HG03442 (cell line): Measurements from ENCODE around the gene AHRR.

ENCODE experiments used
- ATAC-seq: cut with Tn5 transposase; IDR thresholded peaks from one replicate; pipeline ENCODE4 v1.9.1; 2021; ENCODE audit warnings: mild to moderate bottlenecking, moderate library complexity; ENCODE audit not compliant: unreplicated experiment

AHRR gene

DNA sequence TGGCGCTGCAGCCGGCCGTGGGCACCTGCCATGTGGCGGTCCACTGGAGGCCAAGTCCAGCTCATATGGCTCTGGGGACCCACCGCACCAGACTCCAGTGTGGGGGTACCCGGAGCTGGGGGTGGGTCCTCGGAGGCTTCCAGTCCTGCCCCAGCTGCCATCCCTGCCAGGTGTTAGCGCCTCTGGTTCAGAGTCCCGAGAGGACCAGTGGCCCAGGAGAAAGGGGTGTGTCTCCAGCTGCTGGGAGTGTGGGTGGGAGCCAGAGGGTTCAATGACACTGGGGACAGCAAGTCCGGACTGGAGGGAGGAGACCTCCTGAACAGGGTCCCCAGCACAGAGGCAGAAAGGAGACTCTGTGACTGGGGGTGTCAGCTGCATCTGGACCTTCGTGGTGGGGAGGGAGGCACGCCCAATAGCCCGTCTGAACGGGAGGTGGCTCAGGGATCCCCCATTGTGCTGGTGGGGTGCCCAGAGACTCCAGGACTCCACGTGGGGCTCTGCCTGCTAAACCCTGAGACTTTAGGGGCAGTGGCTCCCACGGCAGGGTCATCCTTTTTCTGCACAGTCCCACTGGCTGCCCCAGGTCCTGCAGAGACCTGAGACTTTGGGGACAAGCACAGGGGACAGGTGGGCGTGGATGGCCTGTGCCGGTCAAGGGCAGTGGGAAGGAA lies 2.4 kb upstream of the AHRR start:
- ATAC-seq = no peak

DNA sequence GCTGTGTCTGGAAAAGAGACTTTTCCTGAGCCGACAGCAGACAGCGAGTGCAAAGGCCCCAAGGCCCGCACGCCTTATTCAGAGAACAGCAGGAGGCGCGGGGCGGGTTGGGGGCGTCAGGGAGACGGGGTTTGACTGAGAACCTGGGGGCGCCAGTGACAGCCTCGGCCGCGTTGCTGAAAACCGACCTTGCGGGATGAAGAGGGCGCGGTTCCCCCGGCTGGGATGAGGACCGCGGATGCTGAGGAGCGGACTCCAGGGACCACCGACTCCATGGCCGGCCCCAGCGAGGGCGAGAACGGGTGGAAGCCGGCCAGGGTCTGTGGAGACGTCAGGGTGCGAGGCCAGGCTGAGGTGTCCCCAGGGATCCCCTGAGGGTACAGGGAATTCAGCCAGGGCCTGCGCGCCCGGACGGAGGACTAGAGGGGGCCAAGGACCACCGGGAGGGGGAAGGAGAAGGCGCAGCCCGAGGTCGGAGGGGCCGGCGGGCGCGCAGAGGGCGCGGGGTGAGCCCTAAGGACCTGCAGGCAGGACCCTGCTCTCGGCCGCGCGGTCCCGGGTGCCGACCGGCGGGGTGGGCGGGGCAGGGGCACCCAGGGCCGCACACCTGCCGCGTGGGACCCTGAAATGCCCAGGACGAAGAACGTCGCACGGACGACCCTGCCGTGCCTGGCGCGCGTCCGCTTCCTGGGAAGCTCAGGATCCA lies 837 bp upstream of the AHRR start:
- ATAC-seq = no peak

DNA sequence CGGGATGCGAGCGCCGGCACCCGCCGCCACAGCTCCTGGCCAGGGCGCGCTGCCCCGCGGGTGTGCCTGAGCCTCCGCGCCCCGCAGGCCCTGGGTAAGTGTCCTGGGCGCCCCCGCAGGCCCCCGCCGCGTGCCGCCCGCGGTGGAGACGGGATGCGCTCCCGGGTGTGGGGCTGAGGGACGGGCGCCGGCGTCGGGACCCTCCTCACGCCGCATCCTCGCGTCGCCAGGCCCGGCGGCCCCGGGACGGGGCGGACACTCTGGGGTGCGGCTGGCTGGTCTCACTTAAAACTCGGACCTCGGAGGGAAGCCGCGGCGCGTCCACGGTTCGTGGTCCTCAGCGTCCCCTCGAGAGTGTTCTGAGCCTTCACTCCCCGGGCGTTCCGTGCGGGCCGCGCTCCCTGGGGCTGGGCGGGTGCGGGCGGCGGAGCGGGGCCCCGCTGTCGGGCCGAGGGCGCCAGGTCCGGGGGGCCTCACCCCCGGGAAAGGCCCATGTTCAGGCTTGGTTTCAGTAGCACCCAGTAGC lies 275 bp downstream of the AHRR start:
- ATAC-seq = no peak

DNA sequence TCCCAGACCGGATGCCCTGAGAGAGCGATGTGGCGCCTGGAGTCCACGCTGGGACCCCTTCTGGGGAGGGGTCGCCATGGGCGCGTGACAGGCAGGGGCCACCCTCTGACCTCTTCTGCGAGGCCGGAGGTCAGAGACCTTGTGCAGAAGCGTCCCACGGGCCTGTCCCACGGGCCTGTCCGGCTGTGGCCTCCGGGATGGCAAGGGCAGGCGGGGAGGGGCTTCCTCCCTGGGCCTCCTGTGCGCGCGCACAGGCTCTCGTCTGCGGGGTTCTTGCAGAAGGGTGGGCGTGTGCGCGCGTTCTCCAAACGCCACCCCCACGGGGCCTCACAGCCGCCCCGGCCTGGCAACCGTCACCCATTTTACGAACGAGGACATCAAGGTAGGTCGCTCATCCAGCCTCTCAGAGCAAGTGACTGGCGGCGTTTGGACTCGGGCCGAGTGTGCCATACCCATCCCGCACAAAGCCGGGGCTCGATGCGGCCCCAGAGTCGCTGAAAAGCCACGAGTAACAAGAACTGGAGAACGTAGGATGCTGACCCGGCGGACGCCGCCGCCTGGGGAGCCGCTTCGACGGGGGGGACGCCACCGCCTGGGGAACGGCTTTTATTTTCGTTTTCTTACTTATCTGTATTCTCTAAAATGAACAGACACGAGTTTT lies 897 bp downstream of the AHRR start:
- no peak for ATAC-seq

DNA sequence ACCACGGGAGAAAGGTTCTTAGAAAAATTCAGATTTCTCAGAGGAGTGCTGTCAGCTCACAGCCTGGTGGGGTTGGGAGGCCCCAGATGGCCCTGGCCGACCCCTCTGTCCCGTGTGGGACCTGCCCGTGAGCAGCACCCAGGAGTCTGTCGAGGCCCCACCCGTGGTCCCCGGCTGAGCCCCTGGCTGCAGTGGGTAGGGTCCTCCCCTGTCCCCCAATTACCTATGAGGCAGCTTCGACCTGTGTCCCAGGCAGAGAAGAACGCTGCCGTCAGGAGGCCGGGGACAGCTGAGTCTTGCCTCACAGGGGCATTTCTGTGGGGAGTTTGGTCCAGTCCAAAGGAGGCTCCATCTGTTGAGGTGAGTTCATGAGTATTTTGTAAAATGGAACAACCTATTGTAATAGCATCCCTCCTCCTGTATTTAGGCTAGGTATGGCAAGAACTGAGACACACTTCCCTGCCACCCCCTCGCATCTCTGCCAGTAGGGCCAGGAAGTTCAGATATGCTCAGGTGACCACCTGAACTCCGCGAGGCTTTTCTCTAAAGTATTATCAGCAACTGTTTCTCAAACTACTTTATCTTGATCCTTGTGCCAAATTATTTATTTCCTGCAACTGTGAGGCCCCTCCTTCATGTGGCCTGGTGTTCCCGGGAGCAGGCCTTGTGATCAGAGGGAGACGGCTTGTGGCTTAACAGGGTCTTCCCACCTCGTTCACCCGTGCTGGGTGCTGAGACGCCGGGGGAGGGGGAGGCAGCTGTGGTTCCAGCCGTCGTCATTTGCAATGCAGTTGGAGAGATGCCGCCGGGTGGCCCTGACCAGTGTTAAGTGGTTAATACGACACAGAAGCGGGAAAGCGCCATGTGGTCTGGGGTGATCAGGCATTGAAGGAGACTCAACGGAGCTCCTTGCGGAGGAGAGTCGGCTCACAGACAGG lies 1.7 kb downstream of the AHRR start:
- no peak for ATAC-seq

DNA sequence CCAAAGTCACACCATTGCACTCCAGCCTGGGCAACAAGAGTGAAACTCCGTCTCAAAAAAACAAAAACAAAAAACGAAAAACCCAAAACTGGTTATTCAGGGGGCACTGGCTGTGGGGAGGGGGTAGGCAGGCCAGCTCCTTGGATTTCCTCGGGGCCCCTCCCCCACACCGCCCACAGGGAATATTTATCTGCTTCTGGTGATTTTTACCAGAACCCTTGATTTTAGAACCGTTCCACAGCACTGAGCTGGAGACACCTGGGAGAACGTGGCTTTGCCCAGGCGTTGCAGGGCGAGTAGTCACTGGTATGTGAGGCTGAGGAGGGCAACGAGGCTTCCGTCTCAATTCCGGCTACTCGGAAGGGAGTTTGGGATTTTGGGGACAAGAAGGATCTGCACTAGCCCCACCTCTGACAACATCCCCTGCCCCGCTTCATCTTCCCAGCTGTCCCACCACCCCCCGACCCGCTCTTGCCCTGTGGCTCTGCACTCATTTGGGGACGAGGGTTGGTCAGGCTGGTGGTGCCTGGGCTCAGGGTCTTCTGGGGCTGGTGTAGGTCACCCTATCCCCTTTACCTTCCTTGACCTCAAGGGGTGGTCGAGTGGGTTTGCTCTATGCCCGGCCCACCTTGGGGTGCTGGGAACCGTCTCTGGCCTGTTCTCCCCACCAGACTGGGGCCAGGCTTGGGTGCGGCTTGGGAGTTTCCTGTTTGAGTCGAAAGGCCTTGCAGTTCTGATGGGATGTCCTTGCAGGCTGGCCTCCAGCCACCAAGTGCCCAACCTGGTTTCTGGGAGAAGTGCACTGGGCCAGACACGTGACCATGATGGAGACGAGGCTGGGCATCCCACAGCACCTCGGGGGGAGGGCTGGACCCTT lies 3.5 kb downstream of the AHRR start:
- ATAC-seq = no peak

DNA sequence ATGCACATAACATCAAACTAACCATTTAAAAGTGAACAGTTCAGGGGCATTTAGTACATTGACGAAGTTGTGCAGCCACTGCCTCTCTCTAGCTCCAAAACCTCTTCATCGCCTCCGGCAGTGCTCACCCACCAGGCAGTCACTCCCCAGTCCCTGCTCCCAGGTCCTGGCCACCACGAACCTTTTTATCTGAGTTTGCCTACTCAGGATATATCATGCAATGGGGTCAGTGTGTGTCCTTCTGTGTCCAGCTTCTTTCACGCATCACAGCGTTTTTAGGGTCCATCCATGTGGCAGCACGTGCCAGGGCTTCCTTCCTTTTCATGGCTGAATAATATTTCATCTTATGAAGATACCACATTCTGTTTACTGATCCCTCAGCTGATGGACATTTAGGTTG lies 4.6 kb downstream of the AHRR start:
- no peak for ATAC-seq

DNA sequence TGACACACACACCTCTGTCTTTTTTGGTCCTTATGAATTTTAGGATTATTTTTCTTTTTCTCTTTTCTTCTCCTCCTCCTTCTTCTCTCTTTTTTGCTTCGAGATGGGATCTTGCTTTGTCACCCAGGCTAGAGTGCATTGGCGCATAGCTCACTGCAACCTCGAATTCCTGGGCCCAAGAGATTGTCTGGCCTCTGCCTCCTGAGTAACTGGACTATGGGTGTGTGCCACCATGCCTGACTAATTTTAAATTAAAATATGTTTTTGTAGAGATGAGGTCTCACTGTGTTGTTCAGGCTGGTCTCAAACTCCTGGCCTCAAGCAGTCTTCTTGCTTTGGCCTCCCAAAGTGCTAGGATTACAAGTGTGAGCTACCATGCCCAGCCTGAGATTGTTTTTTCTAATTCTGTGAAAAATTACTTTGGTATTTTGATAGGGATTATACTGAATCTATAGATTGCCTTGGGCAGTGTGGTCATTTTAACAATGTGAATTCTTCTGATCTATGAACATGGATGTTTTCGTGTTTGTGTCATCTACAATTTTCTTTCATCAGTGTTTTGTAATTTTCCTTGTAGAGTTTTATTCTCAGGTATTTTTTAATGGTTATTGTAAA lies 7.7 kb downstream of the AHRR start:
- ATAC-seq = no peak

DNA sequence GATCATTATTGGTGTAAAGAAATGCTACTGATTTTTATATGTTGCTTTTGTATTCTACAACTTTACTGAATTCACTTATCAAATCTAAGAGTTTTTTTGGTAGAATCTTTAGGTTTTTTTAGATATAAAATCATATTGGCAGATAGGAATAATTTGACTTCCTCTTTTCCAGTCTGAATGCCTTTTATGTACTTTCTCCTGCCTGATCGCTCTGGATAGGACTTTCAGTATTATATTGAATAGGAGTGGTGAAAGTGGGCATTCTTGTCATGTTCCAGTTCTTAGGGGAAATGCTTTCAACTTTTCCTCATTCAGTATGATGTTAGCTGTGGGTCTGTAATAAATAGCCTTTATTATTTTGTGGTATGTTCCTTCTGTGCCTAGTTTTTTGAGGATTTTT lies 8.3 kb downstream of the AHRR start:
- ATAC-seq = no peak

DNA sequence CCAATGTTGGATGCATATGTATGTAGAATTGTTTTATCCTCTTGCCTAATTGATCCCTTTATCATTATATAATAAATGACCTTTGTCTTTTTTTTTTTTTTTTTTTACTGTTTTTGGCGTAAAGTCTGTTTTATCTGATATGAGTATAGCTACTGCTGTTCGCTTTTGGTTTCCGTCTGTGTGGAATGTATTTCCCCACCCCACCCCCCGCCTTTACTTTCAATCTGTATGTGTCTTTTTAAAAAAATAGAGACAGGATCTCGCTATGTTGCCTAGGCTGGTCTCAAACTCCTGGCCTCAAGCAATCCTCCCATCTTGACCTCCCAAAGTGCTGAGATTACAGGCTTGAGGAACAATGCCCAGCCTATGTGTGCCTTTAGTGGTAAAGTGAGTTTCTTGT lies 11.3 kb downstream of the AHRR start:
- ATAC-seq = peak; percentile 42

DNA sequence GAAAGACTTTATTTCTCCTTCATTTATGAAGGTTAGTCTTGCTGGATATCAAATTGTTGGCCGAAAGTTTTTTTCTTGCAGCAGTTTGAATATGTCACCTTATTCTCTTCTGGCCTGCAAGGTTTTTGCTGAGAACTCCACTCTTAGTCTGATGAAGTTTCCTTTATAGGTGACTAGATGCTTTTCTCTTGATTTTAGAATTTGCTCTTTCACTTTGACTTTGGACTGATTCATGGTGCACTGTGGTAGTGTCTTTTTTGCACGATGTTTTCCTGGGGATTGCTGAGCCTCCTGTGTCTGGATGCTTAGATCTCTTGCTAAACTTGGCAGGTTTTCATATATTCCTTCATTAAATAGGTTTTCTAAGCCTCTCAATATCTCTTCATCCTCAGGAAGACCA lies 12.4 kb downstream of the AHRR start:
- ATAC-seq = no peak

DNA sequence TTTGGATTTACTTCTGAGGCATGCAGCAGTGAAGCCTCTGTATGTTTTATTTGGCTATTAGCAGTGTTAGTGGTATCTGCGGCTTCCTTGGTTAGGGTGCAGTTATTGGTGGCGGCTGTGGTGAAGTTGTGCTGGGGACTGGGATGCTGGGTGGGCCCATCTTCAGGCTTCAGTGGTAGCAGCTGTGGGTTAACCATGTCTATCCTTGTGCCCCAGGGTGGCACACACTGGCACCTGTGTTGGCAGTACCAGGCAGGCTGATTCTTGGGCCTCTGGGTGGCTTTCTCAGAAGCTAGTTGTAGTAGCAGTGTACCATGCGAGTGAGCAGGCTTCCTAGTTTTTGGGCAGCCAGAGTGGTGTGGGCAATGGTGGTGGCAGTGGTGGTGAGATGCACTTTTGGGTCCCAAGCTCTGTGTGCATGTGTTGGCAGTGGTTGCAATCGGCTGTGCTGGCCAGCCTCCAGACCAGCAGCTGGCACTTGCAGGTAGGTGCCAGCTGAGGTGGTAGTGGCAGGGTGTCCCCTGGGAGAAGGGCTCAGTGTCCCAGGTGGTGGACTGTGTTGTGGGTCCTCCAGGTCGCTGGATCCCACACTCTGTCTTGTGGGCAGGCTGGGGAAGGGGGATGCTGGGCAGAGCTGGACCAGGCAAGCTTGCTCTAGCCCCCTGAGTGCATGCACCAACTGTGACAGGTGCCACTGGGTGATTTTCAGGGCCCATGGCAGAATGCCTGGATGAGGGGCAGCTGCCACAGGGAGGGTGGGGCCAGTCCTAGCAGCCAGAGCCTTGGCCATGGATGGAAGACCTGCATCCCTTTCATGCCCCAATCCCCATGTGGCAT lies 13.6 kb downstream of the AHRR start:
- ATAC-seq = no peak

DNA sequence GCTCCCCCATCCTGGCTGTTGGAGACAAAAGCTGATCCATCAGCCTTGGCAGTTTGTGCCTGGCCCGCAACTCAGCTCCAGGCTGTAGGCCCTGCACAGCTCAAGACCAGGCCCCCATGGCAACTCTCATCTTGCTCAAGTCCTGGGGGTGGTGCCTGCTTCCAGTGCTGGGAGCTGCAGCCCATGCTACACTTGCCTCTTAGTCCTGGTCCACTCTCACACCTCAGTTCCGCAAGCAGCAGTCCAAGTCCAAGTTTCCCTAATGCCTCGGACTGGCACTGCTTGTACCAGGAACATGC lies 14.2 kb downstream of the AHRR start:
- ATAC-seq = no peak

DNA sequence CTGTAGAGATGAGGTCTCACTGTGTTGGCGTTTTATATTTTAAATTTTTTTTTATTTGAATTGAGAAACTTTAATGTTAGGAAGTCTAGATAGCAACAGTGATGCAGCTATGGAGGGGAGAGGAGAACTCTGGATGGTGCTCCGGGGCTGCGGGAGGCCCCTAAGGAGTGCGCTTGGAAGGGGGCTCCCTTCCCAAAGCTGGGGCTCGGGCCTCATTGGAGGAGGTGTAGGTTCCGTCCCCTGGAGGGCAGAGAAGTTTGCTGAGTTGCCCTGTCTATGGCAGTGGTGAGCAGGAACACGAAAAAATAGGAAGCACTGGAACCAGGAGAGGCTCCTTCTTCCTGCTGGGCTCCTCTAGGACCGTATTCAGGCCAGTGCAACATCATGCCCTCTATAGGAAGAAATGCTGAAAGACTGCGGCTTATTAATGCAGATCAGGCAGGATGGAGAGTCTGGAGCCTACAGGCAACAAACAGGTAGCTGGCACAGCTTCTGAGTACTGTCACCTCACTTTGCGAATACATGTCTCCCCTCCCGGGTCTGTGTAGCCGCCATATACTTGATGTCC lies 16.1 kb downstream of the AHRR start:
- ATAC-seq = no peak

DNA sequence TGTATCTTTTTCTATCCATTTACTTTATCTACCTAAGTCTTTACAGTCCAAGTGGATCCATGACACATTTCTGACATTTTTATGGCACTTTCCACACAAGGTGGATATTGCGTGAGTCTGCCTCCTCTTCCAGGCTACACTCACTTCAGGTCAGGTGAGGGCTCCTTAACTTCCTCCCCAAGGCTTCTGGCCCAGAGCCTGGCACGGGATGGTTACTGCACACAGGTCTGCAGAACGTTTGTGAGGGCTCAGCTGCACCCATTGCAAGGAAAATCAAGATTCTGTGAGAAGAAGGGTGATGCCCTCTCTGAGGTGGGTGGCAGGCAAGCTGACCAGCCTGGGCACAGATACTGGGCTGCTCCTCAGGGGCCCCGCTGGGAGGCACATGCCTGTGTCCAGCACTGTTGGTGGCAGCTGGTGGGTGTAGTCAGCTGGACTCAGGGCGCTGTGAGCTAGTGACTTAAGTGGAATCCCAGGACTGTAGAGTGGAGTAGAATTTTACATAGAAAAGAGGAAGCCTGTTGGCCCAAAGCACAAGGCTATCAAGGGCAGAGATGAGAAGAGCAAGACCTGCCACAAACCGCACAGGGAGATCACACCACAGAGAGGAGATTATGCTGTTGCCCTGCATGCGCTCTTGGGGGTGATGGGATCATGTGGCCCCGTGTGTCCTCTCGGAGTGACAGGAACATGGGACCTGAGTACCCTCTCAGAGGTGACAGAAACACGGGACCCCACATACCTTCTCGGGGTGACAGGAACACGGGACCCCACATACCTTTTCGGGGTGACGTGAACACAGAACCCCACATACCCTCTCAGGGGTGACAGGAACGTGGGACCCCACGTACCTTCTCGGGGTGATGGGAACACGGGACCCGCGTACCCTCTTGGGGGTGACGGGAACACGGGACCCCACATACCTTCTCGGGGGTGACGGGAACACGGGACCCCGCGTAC lies 21.3 kb downstream of the AHRR start:
- ATAC-seq = no peak

DNA sequence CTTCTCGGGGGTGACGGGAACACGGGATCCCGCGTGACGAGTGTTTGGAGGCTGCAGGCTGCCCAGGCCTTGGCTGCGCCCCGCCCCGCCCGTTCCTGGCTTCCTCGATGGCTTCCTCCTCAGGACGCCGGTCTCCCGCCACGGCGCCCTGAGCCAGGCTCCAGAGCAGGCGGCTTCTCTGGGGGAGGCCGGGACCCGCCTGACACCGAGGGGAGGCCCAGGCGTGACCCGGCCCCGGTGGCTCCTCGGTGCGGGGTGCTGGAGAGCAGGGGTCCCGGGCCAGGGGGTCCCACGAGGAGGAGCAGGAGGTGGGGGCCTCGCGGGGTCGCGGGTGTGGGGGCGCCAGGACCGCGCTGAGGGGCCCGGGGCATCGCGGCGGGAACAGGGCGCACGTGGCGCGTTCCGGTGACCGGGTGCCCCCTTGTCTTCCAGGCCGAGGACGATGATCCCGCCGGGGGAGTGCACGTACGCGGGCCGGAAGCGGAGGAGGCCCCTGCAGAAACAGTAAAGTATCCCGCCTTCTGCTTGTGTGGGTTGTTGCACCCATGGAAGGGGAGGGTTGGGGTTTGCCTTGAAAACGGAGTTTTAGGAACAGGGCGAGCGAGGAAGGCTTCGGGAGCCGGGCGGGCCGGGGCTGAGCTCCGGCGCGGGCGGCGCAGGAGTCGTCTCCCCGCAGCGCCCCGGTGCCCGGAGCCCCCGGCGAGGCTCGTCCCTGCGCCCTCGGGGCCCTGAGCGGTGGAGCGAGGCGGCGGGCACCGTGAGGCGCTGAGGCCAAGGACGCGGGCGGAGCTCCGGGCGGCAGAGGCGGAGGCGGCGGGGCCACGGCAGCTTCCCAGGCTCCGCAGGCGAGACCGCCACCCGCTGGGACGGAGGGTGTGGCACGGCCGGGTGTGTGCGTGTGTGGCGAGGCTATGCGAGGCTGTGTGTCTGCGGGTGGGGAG lies 22.2 kb downstream of the AHRR start:
- peak; percentile 53 for ATAC-seq
